ENCODE measurements around the gene HAAO.

DNA sequence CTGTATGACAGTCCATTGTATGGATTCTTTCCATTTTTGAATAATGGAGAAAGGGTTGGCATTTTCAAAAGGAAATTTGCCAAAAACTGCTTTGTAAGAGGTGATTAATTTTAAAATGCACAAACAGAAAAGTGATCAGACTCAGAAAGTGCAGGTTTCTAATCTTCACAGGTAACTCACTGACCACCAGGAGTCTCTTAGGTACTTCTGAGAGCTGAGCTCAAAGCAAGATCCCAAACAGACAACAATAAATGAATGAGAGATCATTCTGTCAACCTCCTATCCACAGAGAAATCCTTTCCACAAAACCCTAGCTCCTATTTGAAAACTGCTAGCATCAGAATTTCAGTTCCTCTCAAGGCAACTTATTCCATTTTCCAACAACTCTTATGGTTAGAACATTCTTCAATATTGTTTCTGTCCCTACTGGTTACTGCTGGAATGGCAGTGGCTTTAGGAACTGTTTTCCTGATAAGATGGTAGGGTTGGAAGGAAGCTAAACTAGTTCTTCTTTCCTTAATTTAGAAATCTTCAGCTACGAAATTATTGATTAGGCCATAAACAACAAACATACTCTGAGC lies 20.6 kb upstream of the HAAO start:
- no peak for TF ChIP-seq POLR2A (IDR thresholded peaks at IDR 0.05)
- TF ChIP-seq, protein P1, sequence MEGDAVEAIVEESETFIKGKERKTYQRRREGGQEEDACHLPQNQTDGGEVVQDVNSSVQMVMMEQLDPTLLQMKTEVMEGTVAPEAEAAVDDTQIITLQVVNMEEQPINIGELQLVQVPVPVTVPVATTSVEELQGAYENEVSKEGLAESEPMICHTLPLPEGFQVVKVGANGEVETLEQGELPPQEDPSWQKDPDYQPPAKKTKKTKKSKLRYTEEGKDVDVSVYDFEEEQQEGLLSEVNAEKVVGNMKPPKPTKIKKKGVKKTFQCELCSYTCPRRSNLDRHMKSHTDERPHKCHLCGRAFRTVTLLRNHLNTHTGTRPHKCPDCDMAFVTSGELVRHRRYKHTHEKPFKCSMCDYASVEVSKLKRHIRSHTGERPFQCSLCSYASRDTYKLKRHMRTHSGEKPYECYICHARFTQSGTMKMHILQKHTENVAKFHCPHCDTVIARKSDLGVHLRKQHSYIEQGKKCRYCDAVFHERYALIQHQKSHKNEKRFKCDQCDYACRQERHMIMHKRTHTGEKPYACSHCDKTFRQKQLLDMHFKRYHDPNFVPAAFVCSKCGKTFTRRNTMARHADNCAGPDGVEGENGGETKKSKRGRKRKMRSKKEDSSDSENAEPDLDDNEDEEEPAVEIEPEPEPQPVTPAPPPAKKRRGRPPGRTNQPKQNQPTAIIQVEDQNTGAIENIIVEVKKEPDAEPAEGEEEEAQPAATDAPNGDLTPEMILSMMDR (IDR thresholded peaks at IDR 0.05) = peak; percentile 23 to 54 (median 45)
